Measurements from ENCODE around the gene TTC6. TPM values are rescaled to one million over a fixed set of nuclear protein-coding genes. Genes with fewer than 3 reads are reported as not detected.
A peak's percentile ranks its signal among the peaks of the same experiment; 100 is the strongest.

TTC6 gene
- polyA plus RNA-seq, 2 of the 4 experiments (the other 2 are of a cell fraction) = 0.41 to 1.7 TPM

DNA sequence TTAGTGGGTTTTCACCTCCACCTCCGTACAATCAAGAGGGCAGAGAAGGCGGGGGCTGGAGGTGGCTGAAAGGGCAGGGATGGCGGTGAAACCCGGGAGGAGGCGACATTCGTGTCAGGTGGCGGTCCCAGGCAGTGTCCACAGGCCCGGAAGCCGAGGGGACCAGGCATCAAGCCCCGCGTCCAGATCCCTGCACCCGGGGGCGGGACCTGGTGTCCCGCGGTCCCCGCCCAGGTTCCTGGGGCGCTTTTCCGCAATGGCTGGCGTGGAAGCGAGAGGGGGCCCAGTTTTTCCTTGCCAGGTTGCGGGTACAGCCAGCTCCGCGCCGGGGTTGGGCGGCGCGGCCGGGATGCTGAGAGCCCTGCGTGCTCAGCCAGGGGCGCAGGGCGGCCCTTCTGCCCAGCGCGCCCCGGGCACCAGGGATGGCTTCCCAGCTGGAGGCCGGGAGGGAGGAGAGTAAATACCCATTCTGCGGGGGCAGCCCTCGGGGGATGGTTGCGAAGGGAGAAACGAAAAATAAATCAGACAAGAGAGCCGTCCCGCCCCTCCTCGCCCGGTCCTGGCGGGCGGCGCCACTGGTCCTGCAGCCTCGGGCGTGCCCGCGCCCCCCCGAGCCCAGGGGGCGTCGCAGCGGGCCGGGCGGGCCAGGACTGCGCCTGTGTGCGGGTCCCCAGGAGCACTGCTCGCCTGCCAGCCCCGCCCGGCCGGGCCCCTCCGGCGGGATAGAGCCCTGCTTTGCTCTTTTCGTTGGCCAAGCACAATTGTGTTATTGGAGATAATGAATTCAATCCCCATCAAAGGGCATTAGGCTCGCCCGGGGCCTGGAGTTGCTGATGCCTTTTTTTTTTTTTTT lies 11.8 kb upstream of the TTC6 start:
- Histone ChIP-seq H3K27ac (peak overlapping the region; percentile 87 to 90), H3K9me3 (no peaks in the 10 kb centered on the region), H3K4me3 (peak overlapping the region; percentile 81), H3K4me1 (peaks cover 30% of the 10 kb centered on the region), H3K4me2 (peak overlapping the region; percentile 94)
- WGBS (ENCODE audit: missing lambda C conversion rate) = under 1% methylated on average over 36 of the region's 67 CpGs
- TF ChIP-seq CTCF (IDR thresholded peaks at IDR 0.05) (0 out of 3 replicates have a peak, but pooled peaks have one; percentile 6), SMC3 (IDR thresholded peaks at IDR 0.05) (0 out of 3 replicates have a peak, but pooled peaks have one; percentile 6), POLR2A (IDR thresholded peaks at IDR 0.05; ENCODE audit: low read length) (peak; percentile 25), NFE2L2 (conservative IDR thresholded peaks at IDR 0.05; ENCODE audit: low read length) (no peak), MAZ (IDR thresholded peaks at IDR 0.05; ENCODE audit: borderline replicate concordance, low read depth, low read length) (no peak), RAD21 (conservative IDR thresholded peaks at IDR 0.05 in 1 of 2, IDR thresholded peaks at IDR 0.05 in 1 of 2) (no peak), ATOH8 (CRISPR knock-in tag; IDR thresholded peaks at IDR 0.05; ENCODE audit: low read depth) (no peak), PHF8 (IDR thresholded peaks at IDR 0.05; ENCODE audit: borderline replicate concordance, low read depth) (peak; percentile 56; the same call in 1 of the 2 replicates), MAFK (IDR thresholded peaks at IDR 0.05; ENCODE audit: partially characterized antibody) (no peak), JUNB (IDR thresholded peaks at IDR 0.05) (no peak), HMGXB4 (CRISPR knock-in tag; IDR thresholded peaks at IDR 0.05; ENCODE audit: borderline replicate concordance) (no peak), JUN (IDR thresholded peaks at IDR 0.05) (no peak)
- TF ChIP-seq, protein P1, sequence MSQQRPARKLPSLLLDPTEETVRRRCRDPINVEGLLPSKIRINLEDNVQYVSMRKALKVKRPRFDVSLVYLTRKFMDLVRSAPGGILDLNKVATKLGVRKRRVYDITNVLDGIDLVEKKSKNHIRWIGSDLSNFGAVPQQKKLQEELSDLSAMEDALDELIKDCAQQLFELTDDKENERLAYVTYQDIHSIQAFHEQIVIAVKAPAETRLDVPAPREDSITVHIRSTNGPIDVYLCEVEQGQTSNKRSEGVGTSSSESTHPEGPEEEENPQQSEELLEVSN (IDR thresholded peaks at IDR 0.05; ENCODE audit: borderline replicate concordance, low read depth) = 0 out of 2 replicates have a peak, but pooled peaks have one; percentile 34
- TF ChIP-seq, protein P2, sequence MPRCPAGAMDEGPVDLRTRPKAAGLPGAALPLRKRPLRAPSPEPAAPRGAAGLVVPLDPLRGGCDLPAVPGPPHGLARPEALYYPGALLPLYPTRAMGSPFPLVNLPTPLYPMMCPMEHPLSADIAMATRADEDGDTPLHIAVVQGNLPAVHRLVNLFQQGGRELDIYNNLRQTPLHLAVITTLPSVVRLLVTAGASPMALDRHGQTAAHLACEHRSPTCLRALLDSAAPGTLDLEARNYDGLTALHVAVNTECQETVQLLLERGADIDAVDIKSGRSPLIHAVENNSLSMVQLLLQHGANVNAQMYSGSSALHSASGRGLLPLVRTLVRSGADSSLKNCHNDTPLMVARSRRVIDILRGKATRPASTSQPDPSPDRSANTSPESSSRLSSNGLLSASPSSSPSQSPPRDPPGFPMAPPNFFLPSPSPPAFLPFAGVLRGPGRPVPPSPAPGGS (IDR thresholded peaks at IDR 0.05) = peak; percentile 47; the same call in 2 of the 3 replicates
- DNase-seq (ENCODE audit: low read depth in 1 of 2, low spot score in 1 of 2) = peak in 1 of 2 experiments; percentile 55
- peak; percentile 78 to 82 for ATAC-seq
- CTCF ChIA-PET = interaction anchor here (1.3 to 1.6 kb wide), 2 partner anchors 17 to 23 kb away, joined by 3 read pairs; no protein-coding TSS in a partner anchor
- POLR2A ChIA-PET = no interaction called here
- no peak for FAIRE-seq

DNA sequence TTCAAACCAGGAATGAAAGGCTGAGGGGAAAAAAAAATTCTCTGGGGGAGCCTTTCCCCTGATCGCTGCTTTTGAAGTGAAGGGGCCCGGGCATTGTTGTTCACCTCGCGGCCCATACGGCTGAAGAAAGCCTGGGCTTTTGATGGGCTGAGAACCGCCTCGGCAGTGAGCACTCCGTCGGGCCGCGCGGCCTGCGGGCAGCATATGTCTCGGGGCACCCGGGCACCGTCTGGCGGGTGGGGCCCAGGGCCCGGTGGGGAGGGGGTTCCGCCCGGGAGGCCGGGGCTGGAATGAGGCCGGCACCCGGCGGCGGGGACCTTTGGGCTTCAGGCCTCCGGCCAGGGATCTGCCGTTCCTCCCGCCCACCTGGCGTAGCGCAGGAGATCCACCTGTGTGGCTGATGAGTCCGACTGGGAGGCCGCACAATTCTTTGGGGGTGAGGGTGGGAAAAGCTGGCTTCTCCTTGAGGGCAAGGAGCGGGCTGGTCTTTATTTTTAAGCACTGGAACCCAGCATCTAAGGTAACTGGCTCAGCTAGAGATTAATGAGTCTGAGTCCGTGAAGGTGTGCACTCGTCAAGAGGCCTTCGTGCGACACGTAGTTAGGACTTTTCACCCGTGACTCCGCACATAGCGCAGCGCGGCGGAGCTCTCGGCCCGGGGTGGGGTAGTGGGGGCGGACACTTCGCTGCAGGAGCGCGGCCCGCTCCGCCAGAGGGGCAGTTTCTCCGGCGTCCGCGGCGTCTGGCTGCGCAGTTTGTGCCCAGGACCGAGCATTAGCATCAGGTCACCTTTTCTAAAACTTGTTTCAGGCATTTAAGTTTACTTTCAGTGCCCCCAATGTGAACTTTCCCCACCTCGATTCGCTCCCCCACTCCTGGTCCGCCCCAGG lies 11.0 kb upstream of the TTC6 start:
- no peak for TF ChIP-seq CEBPB (IDR thresholded peaks at IDR 0.05)
- TF ChIP-seq NPAS2 (CRISPR knock-in tag; IDR thresholded peaks at IDR 0.05; ENCODE audit: borderline replicate concordance) = no peak
- TF ChIP-seq CHD4 (IDR thresholded peaks at IDR 0.05; ENCODE audit: borderline replicate concordance) = no peak
- TF ChIP-seq MAZ (IDR thresholded peaks at IDR 0.05; ENCODE audit: borderline replicate concordance, low read depth, low read length) = no peak
- no peak for TF ChIP-seq CHD2 (IDR thresholded peaks at IDR 0.05; ENCODE audit: low read length, partially characterized antibody)
- TF ChIP-seq EHF (CRISPR knock-in tag; IDR thresholded peaks at IDR 0.05) = no peak
- TF ChIP-seq RFX5 (IDR thresholded peaks at IDR 0.05) = no peak
- no peak for TF ChIP-seq MAX (IDR thresholded peaks at IDR 0.05)
- TF ChIP-seq CBX2 (IDR thresholded peaks at IDR 0.05; ENCODE audit: borderline replicate concordance, low read depth) = no peak
- TF ChIP-seq HDAC2 (IDR thresholded peaks at IDR 0.05) = no peak

More for the DNA sequence above, 11.0 kb upstream of the TTC6 start:
- ATAC-seq (no peak), DNase-seq (ENCODE audit: low read depth in 1 of 2, low spot score in 1 of 2) (no peak), FAIRE-seq (no peak)
- 92% methylated on average over 37 of the region's 62 CpGs for WGBS (ENCODE audit: missing lambda C conversion rate)
- H3K9me3 ChIP-seq = no peaks in the 10 kb centered on the region
- H3K4me1 ChIP-seq = peaks cover 33% of the 10 kb centered on the region
- peak overlapping the region; percentile 87 to 90 for H3K27ac ChIP-seq
- ChIA-PET CTCF (interaction anchor here (0.6 to 1.6 kb wide), 6 partner anchors 9 to 880 kb away, joined by 3 to 4 read pairs (median 3); partner anchors contain the start of gene FOXA1), POLR2A (no interaction called here)
- peak overlapping the region; percentile 94 for H3K4me2 ChIP-seq
- H3K4me3 ChIP-seq = peak overlapping the region; percentile 81
